ENCODE data around the gene CASR.

DNA sequence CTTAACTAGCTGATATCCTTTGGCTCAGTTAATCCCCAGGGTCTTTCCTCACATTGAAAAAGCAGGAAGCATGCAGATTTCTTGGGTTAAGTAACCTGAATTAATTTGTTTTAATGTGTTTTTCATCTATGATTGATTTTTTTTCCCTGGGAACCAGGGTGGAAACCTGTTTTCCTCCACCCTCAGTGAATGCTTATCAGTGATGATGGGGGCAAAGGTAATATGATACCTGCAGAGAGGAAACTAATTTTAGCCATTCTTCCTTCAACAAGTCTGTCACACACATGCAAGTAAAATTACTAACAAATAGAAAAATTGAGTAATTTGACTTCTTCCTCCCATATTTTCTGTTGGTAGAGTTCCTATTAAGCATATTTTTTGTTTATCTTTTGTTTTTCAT, 5.9 kb downstream of the CASR start:
- TF ChIP-seq, protein P1, sequence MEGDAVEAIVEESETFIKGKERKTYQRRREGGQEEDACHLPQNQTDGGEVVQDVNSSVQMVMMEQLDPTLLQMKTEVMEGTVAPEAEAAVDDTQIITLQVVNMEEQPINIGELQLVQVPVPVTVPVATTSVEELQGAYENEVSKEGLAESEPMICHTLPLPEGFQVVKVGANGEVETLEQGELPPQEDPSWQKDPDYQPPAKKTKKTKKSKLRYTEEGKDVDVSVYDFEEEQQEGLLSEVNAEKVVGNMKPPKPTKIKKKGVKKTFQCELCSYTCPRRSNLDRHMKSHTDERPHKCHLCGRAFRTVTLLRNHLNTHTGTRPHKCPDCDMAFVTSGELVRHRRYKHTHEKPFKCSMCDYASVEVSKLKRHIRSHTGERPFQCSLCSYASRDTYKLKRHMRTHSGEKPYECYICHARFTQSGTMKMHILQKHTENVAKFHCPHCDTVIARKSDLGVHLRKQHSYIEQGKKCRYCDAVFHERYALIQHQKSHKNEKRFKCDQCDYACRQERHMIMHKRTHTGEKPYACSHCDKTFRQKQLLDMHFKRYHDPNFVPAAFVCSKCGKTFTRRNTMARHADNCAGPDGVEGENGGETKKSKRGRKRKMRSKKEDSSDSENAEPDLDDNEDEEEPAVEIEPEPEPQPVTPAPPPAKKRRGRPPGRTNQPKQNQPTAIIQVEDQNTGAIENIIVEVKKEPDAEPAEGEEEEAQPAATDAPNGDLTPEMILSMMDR (IDR thresholded peaks at IDR 0.05; ENCODE audit: low read depth, low read length), result no peak
- TF ChIP-seq POLR2A (IDR thresholded peaks at IDR 0.05; ENCODE audit: extremely low read depth, insufficient read length), result no peak
